Neural cell (in vitro differentiated cells): ENCODE measurements around the gene GSG1L. TPM values are rescaled to one million over a fixed set of nuclear protein-coding genes. Genes with fewer than 3 reads are reported as not detected.

Experiments
- H2AFZ ChIP-seq: fragments of 200-600, 300-800 bp; sonication (generic), shearing (Covaris generic); 2 replicates; pipeline ENCODE4 v1.6.0; 2014; ENCODE audit warnings: low read depth, mild to moderate bottlenecking, antibody characterized with exemption, low read length, moderate library complexity
- H3F3A ChIP-seq: fragments of 200-600 bp; shearing (Covaris generic); 2 replicates; pipeline ENCODE4 v1.6.1; 2016; ENCODE audit warnings: mild to moderate bottlenecking, moderate library complexity, mixed read lengths, antibody characterized with exemption, low read length; ENCODE audit not compliant: insufficient read depth, poor library complexity, severe bottlenecking
- H3K27ac ChIP-seq: fragments of 200-600, 300-800 bp; sonication (generic), shearing (Covaris generic); 2 replicates; pipeline ENCODE4 v1.5.1; 2014; ENCODE audit warnings: mild to moderate bottlenecking, low read length, moderate library complexity
- H3K27me3 ChIP-seq: fragments of 300-800, 200-600 bp; sonication (generic), shearing (Covaris generic); 2 replicates; pipeline ENCODE4 v1.6.0; 2014; ENCODE audit warnings: mild to moderate bottlenecking, low read depth, low read length, moderate library complexity; ENCODE audit not compliant: insufficient read depth
- H3K36me3 ChIP-seq: fragments of 300-800, 200-600 bp; sonication (generic), shearing (Covaris generic); 2 replicates; pipeline ENCODE4 v1.5.1; 2014; ENCODE audit warnings: mild to moderate bottlenecking, antibody characterized with exemption, low read length, moderate library complexity; ENCODE audit not compliant: insufficient read depth
- H3K4me2 ChIP-seq: fragments of 300-800, 200-600 bp; sonication (generic), shearing (Covaris generic); 2 replicates; pipeline ENCODE4 v1.6.0; 2014; ENCODE audit warnings: mild to moderate bottlenecking, low read length
- H3K4me3 ChIP-seq: fragments of 300-800, 200-600 bp; sonication (generic), shearing (Covaris generic); 2 replicates; pipeline ENCODE4 v1.5.1; 2014; ENCODE audit warnings: mild to moderate bottlenecking, low read length, moderate library complexity
- H3K79me2 ChIP-seq: fragments of 200-600 bp; shearing (Covaris generic); replicated peaks from 2 replicates; pipeline ENCODE4 v1.6.0; 2014; ENCODE audit warnings: mild to moderate bottlenecking, low read length, moderate library complexity; ENCODE audit not compliant: insufficient read depth
- H3K9ac ChIP-seq: fragments of 300-800, 200-600 bp; sonication (generic), shearing (Covaris generic); 2 replicates; pipeline ENCODE4 v1.6.1; 2016; ENCODE audit warnings: mild to moderate bottlenecking, low read length, mixed read lengths
- H3K9me2 ChIP-seq: fragments of 200-600 bp; shearing (Covaris generic); 2 replicates; pipeline ENCODE4 v1.6.1; 2016; ENCODE audit warnings: mild to moderate bottlenecking, low read length, mixed read lengths; ENCODE audit not compliant: insufficient read depth
- H3K9me3 ChIP-seq: fragments of 200-600, 300-800 bp; sonication (generic), shearing (Covaris generic); 2 replicates; pipeline ENCODE4 v1.6.1; 2016; ENCODE audit warnings: mild to moderate bottlenecking, mixed run types, low read length, moderate library complexity, mixed read lengths
- H4K20me1 ChIP-seq: fragments of 200-600 bp; shearing (Covaris generic); 2 replicates; pipeline ENCODE4 v1.6.1; 2016; ENCODE audit warnings: mild to moderate bottlenecking, mixed run types; ENCODE audit not compliant: insufficient read depth
- CTCF ChIP-seq: fragments of 450-650 bp; IDR thresholded peaks from 2 replicates; pipeline ENCODE4 v1.5.1; 2014; ENCODE audit warnings: antibody characterized with exemption, mild to moderate bottlenecking, moderate library complexity; ENCODE audit not compliant: poor library complexity, severe bottlenecking
- EP300 ChIP-seq: fragments of 450-650 bp; conservative IDR thresholded peaks from 2 replicates; pipeline ENCODE4 v1.6.1; 2014; ENCODE audit warnings: antibody characterized with exemption, mild to moderate bottlenecking, moderate library complexity; ENCODE audit not compliant: poor library complexity, severe bottlenecking
- EZH2 ChIP-seq: fragments of 200-600, 300-800 bp; shearing (Covaris generic), sonication (generic); IDR thresholded peaks from 2 replicates; pipeline ENCODE4 v1.6.1; 2014; ENCODE audit warnings: antibody characterized with exemption, low read length, borderline replicate concordance, mild to moderate bottlenecking; ENCODE audit not compliant: insufficient read depth, poor library complexity, severe bottlenecking
- MXI1 ChIP-seq: fragments of 450-650 bp; conservative IDR thresholded peaks from 2 replicates; pipeline ENCODE4 v1.6.1; 2014; ENCODE audit warnings: antibody characterized with exemption, mild to moderate bottlenecking; ENCODE audit not compliant: poor library complexity, severe bottlenecking
- POLR2AphosphoS5 ChIP-seq: IDR thresholded peaks from 2 replicates; pipeline ENCODE4 v1.6.1; 2012
- RAD21 ChIP-seq: fragments of 450-650 bp; conservative IDR thresholded peaks from 2 replicates; pipeline ENCODE4 v1.6.1; 2014; ENCODE audit warnings: antibody characterized with exemption, mild to moderate bottlenecking, moderate library complexity
- REST ChIP-seq: IDR thresholded peaks from 2 replicates; pipeline ENCODE4 v1.6.1; 2012; ENCODE audit warnings: borderline replicate concordance
- SMC3 ChIP-seq: fragments of 450-650 bp; conservative IDR thresholded peaks from 2 replicates; pipeline ENCODE4 v1.6.1; 2014; ENCODE audit warnings: antibody characterized with exemption, mild to moderate bottlenecking, moderate library complexity; ENCODE audit not compliant: poor library complexity
- TAF1 ChIP-seq: IDR thresholded peaks from 2 replicates; pipeline ENCODE4 v1.6.1; 2012; ENCODE audit warnings: low read depth
- polyA plus RNA-seq: library from polyadenylated mRNA; depleted of rRNA; stranded (reverse); fragments of >200 nt; gene quantifications from 2 replicates; pipeline ENCODE4 v1.2.3, GENCODE V29; 2014

Gene GSG1L
- polyA plus RNA-seq, 1 donor from 2014 or later, result 0.85 TPM

- no peak overlapping the region for H2AFZ ChIP-seq
- H3K4me3 ChIP-seq, result no peak overlapping the region
- no peaks in the 10 kb centered on the region for H3F3A ChIP-seq
- no peaks in the 10 kb centered on the region for H4K20me1 ChIP-seq
- H3K4me2 ChIP-seq, result no peak overlapping the region
- TF ChIP-seq TAF1, result no peak
- no peak for TF ChIP-seq RAD21
- TF ChIP-seq CTCF, result no peak
- TF ChIP-seq MXI1, result no peak
- TF ChIP-seq EP300, result no peak
- TF ChIP-seq SMC3, result no peak
- TF ChIP-seq POLR2AphosphoS5, result no peak
- TF ChIP-seq EZH2, result no peak
- TF ChIP-seq REST, result no peak
- no peaks in the 10 kb centered on the region for H3K9me3 ChIP-seq
- H3K79me2 ChIP-seq, result no peaks in the 10 kb centered on the region
- H3K36me3 ChIP-seq, result no peaks in the 10 kb centered on the region
- no peak overlapping the region for H3K27ac ChIP-seq
- no peaks in the 10 kb centered on the region for H3K9me2 ChIP-seq
- no peak overlapping the region for H3K9ac ChIP-seq
- no peaks in the 10 kb centered on the region for H3K27me3 ChIP-seq
These were observed 249.9 kb downstream of the GSG1L start for GRCh38 chr16:27813591-27813990.

- Histone ChIP-seq H3K9ac (no peak overlapping the region), H3K4me2 (no peak overlapping the region), H3F3A (no peaks in the 10 kb centered on the region), H3K36me3 (no peaks in the 10 kb centered on the region), H3K4me3 (no peak overlapping the region), H3K27me3 (no peaks in the 10 kb centered on the region), H2AFZ (no peak overlapping the region), H4K20me1 (no peaks in the 10 kb centered on the region), H3K9me2 (no peaks in the 10 kb centered on the region), H3K27ac (no peak overlapping the region), H3K79me2 (no peaks in the 10 kb centered on the region), H3K9me3 (no peaks in the 10 kb centered on the region)
- no peak for TF ChIP-seq TAF1
- TF ChIP-seq SMC3, result no peak
- TF ChIP-seq EZH2, result no peak
- TF ChIP-seq MXI1, result no peak
- no peak for TF ChIP-seq CTCF
- no peak for TF ChIP-seq EP300
- TF ChIP-seq REST, result no peak
- no peak for TF ChIP-seq RAD21
- no peak for TF ChIP-seq POLR2AphosphoS5
These were observed 251.6 kb downstream of the GSG1L start for GRCh38 chr16:27811881-27812280.
